ENCODE data around the gene KCNMA1. TPM values are rescaled to one million over a fixed set of nuclear protein-coding genes. Genes with fewer than 3 reads are reported as not detected.
A peak's percentile ranks its signal among the peaks of the same experiment; 100 is the strongest.

Gene KCNMA1
- total RNA-seq, 1 experiment from 2014 or later: 20.7 TPM

GRCh38 chr10:77417806-77418640 lies 219.6 kb downstream of the KCNMA1 start:
- CTCF ChIA-PET: no interaction called here
- Histone ChIP-seq H3K4me3 (ENCODE audit: low read depth, low read length) (no peak overlapping the region), H3K9me3 (no peaks in the 10 kb centered on the region), H3K27me3 (replicated peaks; ENCODE audit: control insufficient read depth, insufficient read depth, low read length) (no peaks in the 10 kb centered on the region), H3K36me3 (ENCODE audit: control insufficient read depth, insufficient read depth, low read length) (no peaks in the 10 kb centered on the region), H3K4me1 (peaks cover 54% of the 10 kb centered on the region)
- Mint-ChIP-seq H3K4me1 (ENCODE audit: low read depth, unreplicated experiment) (peaks cover 36% of the 10 kb centered on the region), H3K9me3 (ENCODE audit: unreplicated experiment) (no peaks in the 10 kb centered on the region), H3K4me3 (ENCODE audit: unreplicated experiment) (no peak overlapping the region), H3K36me3 (ENCODE audit: insufficient read depth, unreplicated experiment) (peaks cover 5% of the 10 kb centered on the region), H3K27me3 (ENCODE audit: insufficient read depth, unreplicated experiment) (no peaks in the 10 kb centered on the region), H3K27ac (ENCODE audit: unreplicated experiment) (peak overlapping the region; percentile 68)
- TF ChIP-seq, protein P1, sequence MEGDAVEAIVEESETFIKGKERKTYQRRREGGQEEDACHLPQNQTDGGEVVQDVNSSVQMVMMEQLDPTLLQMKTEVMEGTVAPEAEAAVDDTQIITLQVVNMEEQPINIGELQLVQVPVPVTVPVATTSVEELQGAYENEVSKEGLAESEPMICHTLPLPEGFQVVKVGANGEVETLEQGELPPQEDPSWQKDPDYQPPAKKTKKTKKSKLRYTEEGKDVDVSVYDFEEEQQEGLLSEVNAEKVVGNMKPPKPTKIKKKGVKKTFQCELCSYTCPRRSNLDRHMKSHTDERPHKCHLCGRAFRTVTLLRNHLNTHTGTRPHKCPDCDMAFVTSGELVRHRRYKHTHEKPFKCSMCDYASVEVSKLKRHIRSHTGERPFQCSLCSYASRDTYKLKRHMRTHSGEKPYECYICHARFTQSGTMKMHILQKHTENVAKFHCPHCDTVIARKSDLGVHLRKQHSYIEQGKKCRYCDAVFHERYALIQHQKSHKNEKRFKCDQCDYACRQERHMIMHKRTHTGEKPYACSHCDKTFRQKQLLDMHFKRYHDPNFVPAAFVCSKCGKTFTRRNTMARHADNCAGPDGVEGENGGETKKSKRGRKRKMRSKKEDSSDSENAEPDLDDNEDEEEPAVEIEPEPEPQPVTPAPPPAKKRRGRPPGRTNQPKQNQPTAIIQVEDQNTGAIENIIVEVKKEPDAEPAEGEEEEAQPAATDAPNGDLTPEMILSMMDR (IDR thresholded peaks at IDR 0.05; ENCODE audit: insufficient read depth in 1 of 2, low read depth in 1 of 2, low read length in 1 of 2, severe bottlenecking in 1 of 2, unreplicated experiment in 1 of 2): no peak
- BruUV-seq (replicated peaks): no TSS peak
- intact Hi-C loops (cut with micrococcal nuclease; ENCODE audit: unreplicated experiment): loop anchor here (2.0 kb wide), 1 partner anchor 13 kb away; no protein-coding TSS in a partner anchor
- no peak for DNase-seq
- POLR2A ChIA-PET: no interaction called here

GRCh38 chr10:77417359-77417758 lies 220.2 kb downstream of the KCNMA1 start:
- TF ChIP-seq, protein P1 (IDR thresholded peaks at IDR 0.05; ENCODE audit: insufficient read depth in 1 of 2, low read depth in 1 of 2, low read length in 1 of 2, severe bottlenecking in 1 of 2, unreplicated experiment in 1 of 2): no peak
- intact Hi-C loops (cut with micrococcal nuclease; ENCODE audit: unreplicated experiment): loop anchor here (2.0 kb wide), 1 partner anchor 13 kb away; no protein-coding TSS in a partner anchor
- CTCF ChIA-PET: interaction anchor here (1.4 kb wide), 1 partner anchor 12 kb away, joined by 3 read pairs; no protein-coding TSS in a partner anchor
- Histone ChIP-seq H3K27me3 (replicated peaks; ENCODE audit: control insufficient read depth, insufficient read depth, low read length) (no peaks in the 10 kb centered on the region), H3K9me3 (no peaks in the 10 kb centered on the region), H3K36me3 (ENCODE audit: control insufficient read depth, insufficient read depth, low read length) (no peaks in the 10 kb centered on the region), H3K4me3 (ENCODE audit: low read depth, low read length) (no peak overlapping the region), H3K4me1 (peaks cover 54% of the 10 kb centered on the region)
- Mint-ChIP-seq H3K27me3 (ENCODE audit: insufficient read depth, unreplicated experiment) (no peaks in the 10 kb centered on the region), H3K9me3 (ENCODE audit: unreplicated experiment) (no peaks in the 10 kb centered on the region), H3K36me3 (ENCODE audit: insufficient read depth, unreplicated experiment) (peaks cover 5% of the 10 kb centered on the region), H3K4me1 (ENCODE audit: low read depth, unreplicated experiment) (peaks cover 36% of the 10 kb centered on the region), H3K4me3 (ENCODE audit: unreplicated experiment) (peak overlapping the region; percentile 23), H3K27ac (ENCODE audit: unreplicated experiment) (peak overlapping the region; percentile 68)
- no peak for DNase-seq
- POLR2A ChIA-PET: no interaction called here
- no TSS peak for BruUV-seq (replicated peaks)

GRCh38 chr10:77416311-77417135 lies 221.1 kb downstream of the KCNMA1 start:
- no peaks in the 10 kb centered on the region for H3K36me3 ChIP-seq (ENCODE audit: control insufficient read depth, insufficient read depth, low read length)
- BruUV-seq (replicated peaks): no TSS peak
- Mint-ChIP-seq H3K36me3 (ENCODE audit: insufficient read depth, unreplicated experiment) (peaks cover 5% of the 10 kb centered on the region), H3K4me3 (ENCODE audit: unreplicated experiment) (peak overlapping the region; percentile 23), H3K9me3 (ENCODE audit: unreplicated experiment) (no peaks in the 10 kb centered on the region), H3K27ac (ENCODE audit: unreplicated experiment) (peak overlapping the region; percentile 68), H3K4me1 (ENCODE audit: low read depth, unreplicated experiment) (peaks cover 36% of the 10 kb centered on the region), H3K27me3 (ENCODE audit: insufficient read depth, unreplicated experiment) (no peaks in the 10 kb centered on the region)
- ChIA-PET POLR2A (no interaction called here), CTCF (interaction anchor here (1.4 kb wide), 1 partner anchor 13 kb away, joined by 3 read pairs; no protein-coding TSS in a partner anchor)
- intact Hi-C loops (cut with micrococcal nuclease; ENCODE audit: unreplicated experiment): loop anchor here (2.0 kb wide), 1 partner anchor 14 kb away; no protein-coding TSS in a partner anchor
- no peaks in the 10 kb centered on the region for H3K9me3 ChIP-seq
- no peaks in the 10 kb centered on the region for H3K27me3 ChIP-seq (replicated peaks; ENCODE audit: control insufficient read depth, insufficient read depth, low read length)
- TF ChIP-seq, protein P1 (IDR thresholded peaks at IDR 0.05; ENCODE audit: insufficient read depth in 1 of 2, low read depth in 1 of 2, low read length in 1 of 2, severe bottlenecking in 1 of 2, unreplicated experiment in 1 of 2): no peak
- H3K4me1 ChIP-seq: peaks cover 54% of the 10 kb centered on the region
- H3K4me3 ChIP-seq (ENCODE audit: low read depth, low read length): no peak overlapping the region
- peak; percentile 25 to 46 for DNase-seq
